GM12878 (cell line): ENCODE results near the gene PRRC1.

Experiments
- NBN ChIP-seq: fragments of 450-650 bp; IDR thresholded peaks from 2 replicates; pipeline ENCODE4 v1.6.1; 2016
- SPI1 ChIP-seq: IDR thresholded peaks from 2 replicates; pipeline ENCODE4 v1.6.1; 2011; ENCODE audit warnings: low read depth, mild to moderate bottlenecking, low read length, moderate library complexity, borderline replicate concordance; ENCODE audit not compliant: insufficient read depth
- ZNF207 ChIP-seq: fragments of 450-650 bp; IDR thresholded peaks from 2 replicates; pipeline ENCODE4 v1.6.1; 2014; ENCODE audit warnings: antibody characterized with exemption, mild to moderate bottlenecking, borderline replicate concordance

GRCh38 chr5:127601111-127601510, 83.7 kb downstream of the PRRC1 start:
- TF ChIP-seq SPI1 = no peak
- no peak for TF ChIP-seq NBN
- TF ChIP-seq ZNF207 = no peak
